Tibial nerve (tissue), 4 donors: ENCODE data around the gene MRPL57. TPM values are rescaled to one million over a fixed set of nuclear protein-coding genes. Genes with fewer than 3 reads are reported as not detected.

Experiments
- DNase-seq, 2 donors: peaks; one replicate each; pipeline ENCODE4 v3.0.0-alpha.2; 2019; ENCODE audit warnings: low spot score in 2 of 2
- H3K27ac ChIP-seq, 4 donors: fragments of 200-600 bp; sonication (generic) in 3 of 4; one replicate each; pipeline ENCODE4 v1.5.1; 2017 to 2019; ENCODE audit warnings: mild to moderate bottlenecking in 1 of 4
- H3K27me3 ChIP-seq, 2 donors: fragments of 200-600 bp; sonication (generic) in 1 of 2; one replicate each; pipeline versions ENCODE4 v1.5.1 to v1.6.0; 2017 to 2019
- H3K36me3 ChIP-seq, 3 donors: fragments of 200-600 bp; sonication (generic); one replicate each; pipeline ENCODE4 v1.5.1; 2018 to 2019
- H3K4me1 ChIP-seq, 4 donors: fragments of 200-600 bp; sonication (generic) in 3 of 4; one replicate each; pipeline ENCODE4 v1.5.1; 2017 to 2019
- H3K4me3 ChIP-seq, 4 donors: fragments of 200-600 bp; sonication (generic) in 3 of 4; one replicate each; pipeline ENCODE4 v1.5.1; 2017 to 2019; ENCODE audit warnings: mild to moderate bottlenecking in 1 of 4, moderate library complexity in 1 of 4
- H3K9me3 ChIP-seq, 4 donors: fragments of 200-600 bp; sonication (generic) in 3 of 4; one replicate each; pipeline ENCODE4 v1.5.1; 2017 to 2019
- EP300 ChIP-seq, 2 donors: sonication (generic); formaldehyde crosslinking; IDR thresholded peaks; one replicate each; pipeline ENCODE4 v1.6.1; 2017; ENCODE audit warnings: antibody characterized with exemption in 2 of 2, mild to moderate bottlenecking in 1 of 2
- POLR2A ChIP-seq, 2 donors: fragments of 450-650 bp; IDR thresholded peaks; one replicate each; pipeline ENCODE4 v1.6.1; 2017; ENCODE audit warnings: antibody characterized with exemption in 2 of 2, mild to moderate bottlenecking in 2 of 2, moderate library complexity in 2 of 2
- WGBS, 2 donors: methylation state at CpG; one replicate each; pipeline ENCODE4 v1.1.5; 2018; 5-methylcytosine and 5-hydroxymethylcytosine counted together
- total RNA-seq, 4 donors: library from RNA; depleted of rRNA; stranded (reverse); fragments of >200 nt; gene quantifications; one replicate each; pipeline ENCODE4 v1.1.0, GENCODE V29; 2016
- TF ChIP-seq, protein P1 (sequence below), 5 experiments: fragments of 200-600 bp in 3 of 5; fragments of 450-650 bp in 2 of 5; sonication (generic) in 3 of 5; IDR thresholded peaks; one replicate each; pipeline ENCODE4 v1.5.1; 2016 to 2019; ENCODE audit warnings: antibody characterized with exemption in 5 of 5, mild to moderate bottlenecking in 3 of 5, moderate library complexity in 2 of 5

Gene MRPL57
- total RNA-seq, 4 donors from 2014 or later: 37.8 to 50.5 (median 42.3) TPM

DNA sequence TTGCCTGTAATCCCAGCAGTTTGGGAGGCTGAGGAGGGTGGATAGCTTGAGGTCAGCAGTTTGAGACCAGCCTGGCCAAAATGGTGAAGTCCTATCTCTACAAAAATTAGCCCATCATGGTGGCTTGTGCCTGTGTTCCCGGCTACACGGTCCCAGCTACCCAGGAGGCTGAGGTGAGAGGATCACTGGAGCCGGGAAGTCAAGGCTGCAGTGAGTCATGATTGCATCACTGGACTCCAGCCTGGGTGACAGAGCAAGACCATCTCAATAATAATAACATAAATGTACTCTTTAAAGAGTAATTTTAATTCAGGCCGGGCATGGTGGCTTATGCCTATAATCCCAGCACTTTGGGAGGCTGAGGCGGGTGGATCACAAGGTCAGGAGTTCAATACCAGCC, 38.8 kb upstream of the MRPL57 start:
- no peak overlapping the region for H3K27ac ChIP-seq
- WGBS, 2 donors: 83 to 86% methylated on average over 5 of the region's 5 CpGs
- H3K9me3 ChIP-seq: no peaks in the 10 kb centered on the region
- no peak for TF ChIP-seq EP300 (IDR thresholded peaks at IDR 0.05)
- no peak for TF ChIP-seq POLR2A (IDR thresholded peaks at IDR 0.05)
- TF ChIP-seq, protein P1, sequence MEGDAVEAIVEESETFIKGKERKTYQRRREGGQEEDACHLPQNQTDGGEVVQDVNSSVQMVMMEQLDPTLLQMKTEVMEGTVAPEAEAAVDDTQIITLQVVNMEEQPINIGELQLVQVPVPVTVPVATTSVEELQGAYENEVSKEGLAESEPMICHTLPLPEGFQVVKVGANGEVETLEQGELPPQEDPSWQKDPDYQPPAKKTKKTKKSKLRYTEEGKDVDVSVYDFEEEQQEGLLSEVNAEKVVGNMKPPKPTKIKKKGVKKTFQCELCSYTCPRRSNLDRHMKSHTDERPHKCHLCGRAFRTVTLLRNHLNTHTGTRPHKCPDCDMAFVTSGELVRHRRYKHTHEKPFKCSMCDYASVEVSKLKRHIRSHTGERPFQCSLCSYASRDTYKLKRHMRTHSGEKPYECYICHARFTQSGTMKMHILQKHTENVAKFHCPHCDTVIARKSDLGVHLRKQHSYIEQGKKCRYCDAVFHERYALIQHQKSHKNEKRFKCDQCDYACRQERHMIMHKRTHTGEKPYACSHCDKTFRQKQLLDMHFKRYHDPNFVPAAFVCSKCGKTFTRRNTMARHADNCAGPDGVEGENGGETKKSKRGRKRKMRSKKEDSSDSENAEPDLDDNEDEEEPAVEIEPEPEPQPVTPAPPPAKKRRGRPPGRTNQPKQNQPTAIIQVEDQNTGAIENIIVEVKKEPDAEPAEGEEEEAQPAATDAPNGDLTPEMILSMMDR (IDR thresholded peaks at IDR 0.05): no peak
- peaks cover 0 to 1% (median 0%) of the 10 kb centered on the region in 3 donors for H3K36me3 ChIP-seq
- no peak overlapping the region for H3K4me3 ChIP-seq
- H3K27me3 ChIP-seq: no peaks in the 10 kb centered on the region
- DNase-seq: no peak
- H3K4me1 ChIP-seq: peaks cover 0 to 22% (median 16%) of the 10 kb centered on the region in 4 donors

DNA sequence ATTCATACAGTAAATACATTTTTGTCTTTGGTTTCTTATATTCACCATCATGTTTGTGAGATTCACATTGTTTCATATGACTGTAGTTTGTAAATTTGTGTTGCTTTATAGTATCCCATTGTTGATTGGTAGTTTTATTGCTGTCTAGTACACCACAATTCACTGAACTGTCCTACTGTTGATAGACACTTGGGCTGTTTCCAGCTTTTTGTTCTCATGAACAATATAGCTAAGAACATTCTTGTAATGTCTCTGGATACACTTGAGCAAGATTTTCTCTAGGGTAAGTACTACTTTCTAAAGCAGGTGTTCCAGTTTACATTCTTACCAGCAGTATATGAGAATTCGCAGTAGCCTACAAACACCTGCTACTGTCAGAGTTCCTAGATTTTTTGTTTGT, 37.9 kb upstream of the MRPL57 start:
- Histone ChIP-seq H3K4me3 (no peak overlapping the region), H3K27ac (no peak overlapping the region), H3K9me3 (no peaks in the 10 kb centered on the region), H3K36me3 (peaks cover 0 to 10% (median 0%) of the 10 kb centered on the region in 3 donors), H3K4me1 (peaks cover 0 to 31% (median 20%) of the 10 kb centered on the region in 4 donors), H3K27me3 (no peaks in the 10 kb centered on the region)
- TF ChIP-seq, protein P1 (IDR thresholded peaks at IDR 0.05): no peak
- TF ChIP-seq EP300 (IDR thresholded peaks at IDR 0.05): no peak
- no peak for DNase-seq
- WGBS, 2 donors: 79 to 96% methylated on average over 1 of the region's 1 CpG

DNA sequence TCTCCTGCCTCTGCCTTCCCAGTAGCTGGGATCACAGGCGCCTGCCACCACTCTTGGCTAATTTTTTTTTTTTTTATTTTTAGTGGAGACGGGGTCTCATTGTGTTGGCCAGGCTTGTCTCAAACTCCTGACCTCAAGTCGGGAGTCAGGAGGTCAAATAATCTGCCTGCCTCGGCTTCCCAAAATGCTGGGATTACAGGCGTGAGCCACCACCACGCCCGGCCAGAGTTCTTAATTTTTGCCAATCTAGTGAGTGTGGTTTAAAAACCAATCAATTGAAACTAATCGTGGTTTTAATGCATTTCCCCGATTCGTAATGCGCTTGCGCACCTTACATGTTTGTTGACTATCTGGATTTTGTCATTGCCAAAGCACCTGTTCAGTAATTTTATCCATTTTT, 37.1 kb upstream of the MRPL57 start:
- H3K27ac ChIP-seq: peak overlapping the region in 1 of 4 donors; percentile 91
- H3K4me1 ChIP-seq: peaks cover 0 to 39% (median 21%) of the 10 kb centered on the region in 4 donors
- 90 to 92% methylated on average over 12 of the region's 12 CpGs for WGBS, 2 donors
- TF ChIP-seq, protein P1 (IDR thresholded peaks at IDR 0.05): no peak
- TF ChIP-seq EP300 (IDR thresholded peaks at IDR 0.05) (no peak), POLR2A (IDR thresholded peaks at IDR 0.05) (no peak)
- peaks cover 0 to 14% (median 0%) of the 10 kb centered on the region in 3 donors for H3K36me3 ChIP-seq
- no peak for DNase-seq
- H3K9me3 ChIP-seq: no peaks in the 10 kb centered on the region
- H3K4me3 ChIP-seq: peak overlapping the region; percentile 59 to 89 (median 82)
- H3K27me3 ChIP-seq: no peaks in the 10 kb centered on the region

DNA sequence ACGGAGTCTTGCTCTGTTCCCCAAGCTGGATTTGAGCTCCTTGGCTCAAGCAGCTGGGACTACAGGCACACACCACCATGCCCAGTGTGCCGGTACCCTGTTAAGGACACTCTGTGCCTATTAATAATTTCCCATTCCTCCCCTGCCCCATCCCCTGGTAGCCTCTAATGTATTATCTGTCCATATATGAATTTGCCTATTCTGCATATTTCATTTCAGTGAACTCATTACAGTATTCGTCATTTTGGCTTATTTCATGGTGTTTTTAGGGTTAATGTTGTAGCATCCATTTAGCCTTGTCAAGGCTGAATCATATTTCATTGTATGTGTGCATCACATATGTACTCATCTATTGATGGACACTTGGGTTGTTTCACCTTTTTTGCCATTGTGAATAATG, 33.7 kb upstream of the MRPL57 start:
- DNase-seq: no peak
- H3K27ac ChIP-seq: no peak overlapping the region
- H3K27me3 ChIP-seq: no peaks in the 10 kb centered on the region
- peaks cover 0 to 48% (median 21%) of the 10 kb centered on the region in 4 donors for H3K4me1 ChIP-seq
- WGBS, 2 donors: 88 to 89% methylated on average over 3 of the region's 3 CpGs
- TF ChIP-seq, protein P1 (IDR thresholded peaks at IDR 0.05): no peak
- TF ChIP-seq EP300 (IDR thresholded peaks at IDR 0.05): no peak
- TF ChIP-seq POLR2A (IDR thresholded peaks at IDR 0.05): no peak
- H3K36me3 ChIP-seq: peaks cover 0 to 31% (median 0%) of the 10 kb centered on the region in 3 donors
- no peak overlapping the region for H3K4me3 ChIP-seq
- no peaks in the 10 kb centered on the region for H3K9me3 ChIP-seq

DNA sequence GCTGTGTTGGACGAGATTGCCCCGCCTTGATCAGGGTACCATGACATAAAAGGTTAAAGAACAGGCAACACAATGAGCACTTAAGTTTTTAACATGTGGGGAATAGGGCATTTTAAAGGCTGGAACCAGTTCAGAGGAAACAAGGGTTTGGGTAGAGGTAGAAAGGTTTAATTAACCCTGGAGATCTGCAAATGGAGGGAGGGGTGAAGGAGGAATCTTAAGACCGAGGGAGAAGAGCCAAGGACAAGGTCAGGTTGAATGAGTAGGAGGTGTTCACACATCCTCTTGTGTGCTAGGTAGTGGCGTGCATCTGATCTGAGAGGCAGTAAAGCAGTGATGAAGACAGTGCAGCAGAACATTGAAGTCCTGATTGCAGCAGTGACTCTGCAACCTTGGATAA, 28.6 kb upstream of the MRPL57 start:
- H3K27me3 ChIP-seq: no peaks in the 10 kb centered on the region
- DNase-seq: no peak
- H3K4me1 ChIP-seq: peaks cover 0 to 24% (median 4%) of the 10 kb centered on the region in 4 donors
- peaks cover 0 to 46% (median 0%) of the 10 kb centered on the region in 3 donors for H3K36me3 ChIP-seq
- H3K9me3 ChIP-seq: no peaks in the 10 kb centered on the region
- TF ChIP-seq, protein P1 (IDR thresholded peaks at IDR 0.05): no peak
- no peak for TF ChIP-seq POLR2A (IDR thresholded peaks at IDR 0.05)
- TF ChIP-seq EP300 (IDR thresholded peaks at IDR 0.05): no peak
- no peak overlapping the region for H3K4me3 ChIP-seq
- WGBS, 2 donors: 67 to 71% methylated on average over 4 of the region's 4 CpGs
- H3K27ac ChIP-seq: no peak overlapping the region
